KG1 (cell line): ENCODE data around the gene CIZ1.
A peak's percentile ranks its signal among the peaks of the same experiment; 100 is the strongest.

Experiments used
- DNase-seq: peaks from one replicate; lab custom pipeline; 2025; lab: John Stamatoyannopoulos, UW

Gene CIZ1

DNA sequence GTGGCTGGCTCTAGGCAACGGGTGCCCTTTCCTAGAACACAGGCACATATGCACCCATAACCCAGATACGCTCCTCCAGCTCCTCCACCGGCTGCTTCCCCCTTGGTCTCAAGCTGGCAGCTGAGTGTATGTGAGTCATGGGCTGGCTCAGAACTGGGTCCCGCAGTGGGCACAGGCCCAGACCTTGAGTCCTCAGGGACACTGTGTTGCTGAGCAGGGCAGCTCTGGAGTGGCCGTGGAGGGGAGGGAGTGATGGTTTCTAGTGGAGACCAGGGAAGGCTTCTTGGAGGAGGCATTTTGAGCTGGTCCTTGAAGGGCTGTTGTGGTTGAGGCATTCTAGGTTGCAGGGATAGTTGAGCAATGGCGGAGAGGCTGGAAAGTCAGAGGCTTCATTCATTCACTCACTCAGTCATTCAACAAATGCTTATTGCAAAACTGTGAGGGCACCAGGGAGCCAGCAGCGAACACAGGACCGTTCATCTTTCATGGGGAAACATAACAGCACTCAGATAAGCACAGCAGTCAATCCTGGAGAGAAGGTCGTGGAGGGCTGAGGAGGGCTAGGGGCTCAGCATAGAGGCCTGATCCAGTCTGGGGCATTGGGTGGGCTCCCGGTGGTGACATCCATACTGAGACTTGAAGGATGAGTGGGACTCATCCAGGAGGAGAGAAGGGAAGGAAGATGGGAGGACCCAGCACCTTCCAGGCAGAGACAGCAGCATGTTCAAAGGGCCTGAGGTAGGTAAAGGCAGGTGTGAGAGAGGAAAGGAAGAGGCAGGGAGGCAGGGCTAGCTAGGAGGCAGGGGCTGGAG is 29.0 kb downstream of the CIZ1 start:
- DNase-seq, result no peak

DNA sequence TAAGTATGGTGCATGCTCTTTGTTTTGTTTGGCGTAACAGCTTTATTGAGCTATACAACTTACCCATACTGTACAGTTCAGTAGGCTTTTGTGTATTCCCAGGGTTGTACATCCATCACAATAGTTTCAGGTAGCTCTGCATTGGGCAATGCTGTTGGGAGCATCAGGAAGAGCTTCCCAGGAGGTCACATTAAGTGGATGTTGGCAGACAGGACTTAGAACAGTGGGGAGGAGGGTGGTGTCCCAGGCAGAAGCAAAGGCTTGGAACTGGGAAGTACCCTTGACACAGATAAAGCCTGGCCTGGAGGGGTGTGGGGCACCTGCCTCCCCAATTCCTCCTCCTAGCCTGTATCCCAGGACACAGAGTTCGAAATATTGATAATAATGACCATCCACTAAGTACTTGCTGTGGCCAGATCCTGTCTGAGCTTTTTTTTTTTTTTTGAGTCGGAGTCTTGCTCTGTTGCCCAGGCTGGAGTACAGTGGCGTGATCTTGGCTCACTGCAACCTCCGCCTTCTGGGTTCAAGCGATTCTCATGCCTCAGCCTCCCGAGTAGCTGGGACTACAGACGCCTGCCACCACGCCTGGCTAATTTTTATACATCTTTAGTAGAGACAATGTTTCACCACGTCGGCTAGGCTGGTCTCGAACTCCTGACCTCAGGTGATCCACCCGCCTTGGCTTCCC is 30.0 kb downstream of the CIZ1 start:
- no peak for DNase-seq

DNA sequence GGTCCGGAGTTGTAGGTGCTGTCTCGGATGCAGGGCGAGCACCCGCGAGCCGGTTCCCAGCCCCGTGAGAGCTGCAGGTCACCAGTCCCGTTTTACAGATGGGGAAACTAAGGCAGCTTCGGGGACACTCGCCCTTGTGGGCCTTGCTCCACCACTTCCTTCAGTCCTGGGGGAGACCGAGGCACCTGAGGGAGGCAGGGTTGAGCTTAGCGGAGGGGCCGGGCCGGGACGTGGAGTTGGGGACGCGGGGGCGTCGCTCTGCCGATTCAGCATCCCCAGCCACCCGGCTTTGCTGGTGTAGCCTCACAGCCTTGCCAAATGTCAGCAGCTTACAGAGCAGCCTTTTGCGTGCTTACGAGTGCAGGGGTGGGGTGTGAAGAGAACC is 30.8 kb downstream of the CIZ1 start:
- DNase-seq, result no peak

DNA sequence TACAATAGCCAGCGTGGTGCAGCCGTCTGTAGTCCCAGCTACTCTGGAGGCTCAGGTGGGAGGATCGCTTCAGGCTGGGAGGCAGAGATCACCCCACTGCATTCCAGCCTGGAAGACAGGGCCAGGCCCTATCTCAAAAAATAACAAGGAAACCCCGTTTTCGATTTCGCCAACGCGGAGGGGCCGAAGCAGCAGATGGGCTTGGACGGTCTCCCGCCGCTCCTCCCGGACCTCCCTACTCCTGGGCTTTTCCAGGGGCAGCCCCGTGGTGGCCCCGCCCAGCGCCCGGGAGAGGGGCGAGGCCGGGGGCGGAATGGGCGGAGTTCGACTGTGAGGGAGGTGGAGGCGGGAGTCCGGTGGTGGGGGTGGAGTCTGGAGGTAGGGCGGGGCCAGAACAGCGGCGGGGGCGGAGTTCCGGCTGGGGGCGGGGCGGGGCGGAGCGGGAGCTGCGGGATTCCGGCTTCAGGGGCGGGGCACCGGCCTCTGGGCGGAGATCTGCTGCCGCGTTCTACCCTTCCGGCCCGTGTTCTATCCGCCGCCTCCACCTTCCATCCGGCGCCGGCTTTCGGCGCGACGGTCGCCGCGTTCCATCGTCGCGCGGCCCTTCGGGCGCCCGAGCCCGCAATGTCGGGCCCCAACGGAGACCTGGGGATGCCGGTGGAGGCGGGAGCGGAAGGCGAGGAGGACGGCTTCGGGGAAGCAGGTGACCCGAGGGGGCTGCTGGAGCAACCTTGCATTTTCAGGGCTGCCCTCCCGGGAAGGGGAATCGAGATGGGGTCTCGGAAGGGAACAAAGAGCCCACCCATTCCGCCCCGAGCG is 31.4 kb downstream of the CIZ1 start, which contains the start of gene BBLN:
TSS of gene BBLN (plus strand) at position 482 of the 819 bp plus-strand sequence. CDS start at position 625, 143 bp downstream.
- peak; percentile 67 for DNase-seq

DNA sequence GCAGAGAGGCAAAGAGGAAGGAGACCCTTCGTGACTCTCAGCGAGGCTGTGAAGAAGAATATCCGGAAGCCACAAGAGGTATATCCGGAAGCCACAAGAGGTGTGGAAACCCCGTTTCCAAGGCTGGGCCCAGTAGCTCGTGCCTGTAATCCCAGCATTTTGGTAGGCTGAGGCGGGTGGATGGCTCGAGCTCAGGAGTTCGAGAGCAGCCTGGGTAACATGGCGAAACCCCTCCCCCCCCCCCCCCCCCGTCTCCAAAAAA is 31.9 kb downstream of the CIZ1 start:
- DNase-seq, result peak; percentile 59

DNA sequence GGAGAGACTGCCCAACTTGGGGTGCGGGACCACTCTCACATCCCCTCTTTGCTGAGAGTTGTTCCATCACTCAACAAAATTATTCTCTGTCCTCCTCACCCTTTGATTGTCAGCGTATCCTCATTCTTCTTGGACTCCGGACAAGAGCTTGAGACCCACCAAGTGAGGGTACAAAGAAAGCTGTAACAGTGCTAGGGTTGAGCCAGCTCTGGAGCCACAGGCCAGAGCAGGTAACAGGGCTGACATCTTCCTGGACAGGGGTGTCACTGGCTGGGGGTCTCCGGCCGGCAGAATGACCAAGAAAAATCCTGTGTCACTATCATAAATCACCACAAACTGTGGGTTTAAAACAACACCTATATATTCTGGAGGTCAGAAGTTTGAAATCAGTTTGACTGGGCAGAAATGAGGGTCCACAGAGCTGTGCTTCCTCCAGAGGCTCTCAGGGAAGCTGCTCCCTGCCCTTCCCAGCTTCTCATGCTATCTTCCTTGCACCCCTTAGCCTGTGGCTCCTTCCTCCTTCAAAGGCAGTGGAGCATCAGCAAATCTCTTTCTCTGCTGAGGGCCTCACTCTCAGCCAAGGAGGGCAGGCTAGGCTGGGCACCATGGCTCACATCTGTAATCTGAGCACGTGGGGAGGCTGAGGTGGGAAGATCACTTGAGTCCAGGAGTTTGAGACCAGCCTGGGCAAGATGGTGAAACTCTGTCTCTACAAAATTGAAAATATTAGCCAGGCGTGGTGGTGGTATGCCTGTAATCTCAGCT is 35.5 kb downstream of the CIZ1 start:
- DNase-seq, result no peak

DNA sequence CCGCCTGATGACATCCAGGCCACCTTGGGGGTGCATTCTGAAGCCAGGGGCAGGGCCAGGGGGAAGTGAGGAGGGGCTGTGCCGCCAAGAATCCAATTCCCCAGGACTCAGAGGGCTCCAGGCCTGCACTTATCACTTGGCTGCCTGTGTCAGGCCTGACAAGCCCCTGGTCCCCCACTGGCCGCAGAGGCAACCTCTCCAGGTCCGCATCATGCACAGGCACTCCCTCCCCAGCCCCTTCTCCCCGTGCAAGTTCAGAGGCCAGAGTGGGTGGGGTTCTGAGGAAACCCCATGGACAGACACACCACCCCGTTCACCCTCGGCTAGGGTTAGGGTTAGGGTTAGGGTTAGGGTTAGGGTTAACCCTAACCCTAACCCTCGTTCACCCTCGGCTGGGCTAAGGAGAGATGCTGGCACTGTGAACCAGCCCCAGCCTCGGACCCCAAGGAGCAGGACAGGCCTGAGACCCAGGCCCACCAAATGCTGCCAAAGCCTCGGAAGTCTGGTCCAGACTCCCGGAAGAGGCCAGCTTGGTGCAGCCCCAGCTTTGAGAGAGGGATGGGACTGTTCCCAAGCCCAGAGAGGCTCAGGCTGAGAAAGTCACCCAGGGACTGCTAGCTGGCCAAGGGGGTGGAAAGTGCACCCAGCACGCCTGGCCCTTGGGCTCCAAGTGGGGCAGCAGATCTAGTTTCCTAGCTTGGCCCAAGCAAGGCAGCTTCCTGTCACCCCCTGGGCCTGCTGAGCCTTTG is 37.3 kb downstream of the CIZ1 start:
- no peak for DNase-seq

DNA sequence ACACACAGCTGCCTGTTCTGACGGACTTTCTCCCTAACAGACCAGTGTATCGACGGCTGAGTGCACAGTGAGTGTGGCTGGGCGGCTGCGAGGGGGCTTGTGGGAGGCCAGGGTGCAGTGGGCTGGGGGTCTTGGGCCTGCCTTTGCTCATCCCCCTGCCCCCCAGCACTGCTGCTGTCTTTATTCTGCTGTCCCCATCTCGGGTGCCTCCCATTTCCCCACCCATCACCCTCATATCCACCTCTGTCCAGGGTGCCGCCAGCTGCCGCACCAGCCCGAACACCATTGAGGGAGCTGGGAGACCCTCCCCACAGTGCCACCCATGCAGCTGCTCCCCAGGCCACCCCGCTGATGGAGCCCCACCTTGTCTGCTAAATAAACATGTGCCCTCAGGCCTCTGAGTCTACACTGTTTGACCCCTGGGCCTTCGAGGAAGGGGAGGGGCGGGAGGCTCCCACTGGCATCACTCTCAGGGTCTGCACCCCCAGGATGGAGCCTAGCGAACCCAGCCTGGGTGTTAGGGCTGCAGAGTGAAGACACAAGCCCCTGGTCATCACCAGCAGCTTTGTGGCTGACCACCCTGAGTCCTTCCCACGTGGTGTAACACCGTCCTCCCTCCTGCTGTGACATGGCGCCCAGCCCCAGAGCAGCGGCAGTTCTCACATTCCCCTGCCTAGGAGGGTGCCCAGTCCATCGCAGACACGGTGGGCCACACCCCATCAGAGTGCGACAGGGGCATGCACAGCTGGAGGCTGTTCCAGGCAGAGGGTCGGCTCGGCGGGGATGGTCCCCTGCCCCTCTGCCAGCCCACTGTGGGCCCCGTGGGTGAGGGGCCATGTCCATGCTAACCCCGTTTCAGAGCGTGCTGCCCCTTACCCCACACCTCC is 38.1 kb downstream of the CIZ1 start:
- DNase-seq, result no peak

DNA sequence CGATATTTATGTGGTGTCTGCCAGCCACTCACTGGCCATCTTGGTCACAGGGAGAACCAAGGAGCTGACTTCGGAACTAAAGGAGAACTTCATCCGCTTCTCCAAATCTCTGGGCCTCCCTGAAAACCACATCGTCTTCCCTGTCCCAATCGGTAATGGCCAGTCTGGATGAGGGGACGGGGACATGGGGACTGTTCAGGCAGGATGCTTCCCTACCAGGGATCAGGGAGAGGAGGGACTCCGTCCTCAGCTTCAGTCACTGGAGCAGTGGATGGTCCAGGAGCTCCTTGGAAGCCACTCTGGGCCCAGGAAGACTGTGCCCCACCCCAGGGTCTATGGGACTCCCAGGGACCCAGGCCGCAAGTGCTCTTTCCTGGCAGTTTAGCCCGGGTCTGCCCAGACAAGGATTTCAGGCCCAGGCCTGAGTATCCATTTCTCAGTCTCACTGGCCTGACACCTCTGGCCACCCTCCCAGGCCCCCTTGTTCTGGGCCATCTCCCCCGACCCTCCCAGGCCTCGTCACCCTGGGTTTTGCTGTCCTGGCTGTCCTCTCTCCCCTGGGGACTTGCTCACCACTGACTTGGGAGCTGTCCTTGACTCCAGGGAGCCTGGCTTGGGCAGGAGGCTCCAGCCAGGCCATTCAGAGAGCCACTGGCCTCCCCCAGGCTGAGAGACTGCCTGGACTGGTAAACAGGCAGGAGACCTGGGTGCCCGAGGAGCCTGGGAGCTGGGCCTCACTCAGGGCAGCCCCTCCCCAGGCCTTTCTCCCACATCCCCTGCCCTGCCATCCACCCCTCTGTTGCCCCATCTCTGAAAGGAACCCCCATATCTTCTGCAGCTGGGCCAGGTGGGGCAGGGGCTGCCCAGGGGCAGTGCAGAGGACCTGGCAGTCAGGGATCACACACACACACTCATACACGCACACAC is 39.0 kb downstream of the CIZ1 start:
- DNase-seq, result no peak

DNA sequence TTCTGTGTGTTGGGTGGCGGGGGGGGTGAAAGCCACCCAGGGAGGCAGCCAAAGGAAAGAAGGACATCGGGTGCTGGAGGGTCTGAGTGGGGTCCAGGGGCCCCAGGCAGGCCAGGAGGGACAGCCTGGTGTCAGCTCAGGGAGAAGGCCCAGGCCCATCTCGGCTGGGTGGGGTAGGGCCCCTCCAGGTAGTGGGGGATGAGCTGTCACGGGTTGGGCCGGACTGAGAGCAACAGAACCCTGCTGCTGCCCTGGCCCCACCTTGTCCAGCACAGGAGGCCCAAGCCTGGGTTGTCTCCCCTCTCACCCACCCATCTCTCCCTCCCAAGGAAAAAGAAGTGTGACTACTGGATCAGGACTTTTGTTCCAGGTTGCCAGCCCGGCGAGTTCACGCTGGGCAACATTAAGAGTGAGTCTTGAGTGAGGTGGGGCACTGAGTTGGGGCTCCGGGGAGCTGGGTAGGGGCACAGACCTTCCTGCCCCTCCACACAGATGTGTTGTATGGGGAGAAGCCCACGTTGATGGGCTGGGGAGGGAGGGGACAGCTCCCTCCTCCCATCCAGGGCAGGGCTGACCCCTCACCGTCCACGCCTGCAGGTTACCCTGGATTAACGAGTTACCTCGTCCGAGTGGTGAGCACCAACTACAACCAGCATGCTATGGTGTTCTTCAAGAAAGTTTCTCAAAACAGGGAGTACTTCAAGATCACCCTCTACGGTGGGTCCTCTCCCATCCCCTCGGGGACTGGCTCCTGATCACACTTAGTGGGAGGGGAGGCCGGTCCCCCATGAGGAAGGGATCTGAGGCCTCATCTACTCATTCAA is 39.9 kb downstream of the CIZ1 start:
- no peak for DNase-seq

DNA sequence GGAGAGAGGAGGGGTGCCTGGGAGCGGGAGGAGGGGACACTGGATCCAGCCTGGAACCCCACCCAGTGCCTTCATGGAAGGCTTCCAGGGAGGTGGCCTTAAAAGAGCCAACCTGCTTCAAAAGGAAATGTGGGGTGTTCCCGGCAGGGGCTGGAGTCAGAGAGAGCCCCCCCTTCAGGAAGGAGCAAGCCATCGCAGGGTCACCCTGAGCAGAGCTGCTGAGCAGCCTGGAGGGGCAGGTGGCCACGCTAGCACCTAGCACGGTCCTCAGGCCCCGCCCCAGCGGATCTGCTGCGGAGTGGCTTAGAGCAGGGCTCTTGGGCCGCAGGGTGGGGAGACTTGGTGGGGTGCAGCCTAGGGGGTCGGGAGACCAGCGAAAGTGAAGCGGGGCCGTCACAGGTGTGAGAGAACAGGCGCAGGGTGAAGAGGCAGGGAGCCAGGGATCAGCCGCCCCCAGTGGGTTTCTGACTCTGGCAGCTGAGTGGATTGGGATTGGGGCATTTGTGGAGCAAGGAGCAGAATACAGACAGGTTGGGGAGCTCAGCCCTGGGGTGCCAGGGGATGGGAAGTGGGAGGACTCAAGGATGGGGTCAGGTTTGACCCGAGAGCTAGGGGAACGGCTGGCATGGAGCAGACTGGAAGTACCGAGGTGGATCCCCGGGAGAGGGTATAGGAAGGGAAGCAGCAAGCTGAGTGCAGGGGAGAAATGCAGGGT is 40.6 kb downstream of the CIZ1 start:
- DNase-seq, result no peak

DNA sequence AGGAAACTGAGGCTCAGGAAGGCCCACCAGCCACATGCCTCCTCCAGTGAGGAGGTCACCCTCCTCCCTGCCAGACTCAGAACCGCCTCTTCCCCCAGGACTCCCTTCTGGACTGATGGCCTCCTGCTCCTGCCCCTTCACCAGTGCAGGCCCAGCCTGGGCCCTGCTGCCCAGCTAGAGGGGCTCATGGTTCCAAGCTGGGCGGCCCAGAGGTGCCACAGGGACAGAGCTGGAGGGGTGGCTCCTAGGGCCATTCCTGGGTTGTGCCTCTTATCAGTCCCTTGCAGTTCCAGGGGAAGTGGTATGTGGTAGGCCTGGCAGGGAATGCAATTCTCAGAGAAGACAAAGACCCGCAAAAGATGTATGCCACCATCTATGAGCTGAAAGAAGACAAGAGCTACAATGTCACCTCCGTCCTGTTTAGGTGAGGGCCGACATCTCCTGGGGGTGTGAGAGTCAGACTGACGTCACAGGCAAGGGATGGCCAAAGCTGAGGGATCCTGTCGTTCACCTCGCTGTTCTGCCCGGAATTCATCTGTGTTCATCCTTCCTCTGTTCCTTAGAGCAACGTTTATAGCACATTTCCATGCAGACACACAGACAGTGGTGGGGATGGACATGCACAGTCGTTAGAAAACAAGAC is 41.3 kb downstream of the CIZ1 start:
- DNase-seq, result no peak

DNA sequence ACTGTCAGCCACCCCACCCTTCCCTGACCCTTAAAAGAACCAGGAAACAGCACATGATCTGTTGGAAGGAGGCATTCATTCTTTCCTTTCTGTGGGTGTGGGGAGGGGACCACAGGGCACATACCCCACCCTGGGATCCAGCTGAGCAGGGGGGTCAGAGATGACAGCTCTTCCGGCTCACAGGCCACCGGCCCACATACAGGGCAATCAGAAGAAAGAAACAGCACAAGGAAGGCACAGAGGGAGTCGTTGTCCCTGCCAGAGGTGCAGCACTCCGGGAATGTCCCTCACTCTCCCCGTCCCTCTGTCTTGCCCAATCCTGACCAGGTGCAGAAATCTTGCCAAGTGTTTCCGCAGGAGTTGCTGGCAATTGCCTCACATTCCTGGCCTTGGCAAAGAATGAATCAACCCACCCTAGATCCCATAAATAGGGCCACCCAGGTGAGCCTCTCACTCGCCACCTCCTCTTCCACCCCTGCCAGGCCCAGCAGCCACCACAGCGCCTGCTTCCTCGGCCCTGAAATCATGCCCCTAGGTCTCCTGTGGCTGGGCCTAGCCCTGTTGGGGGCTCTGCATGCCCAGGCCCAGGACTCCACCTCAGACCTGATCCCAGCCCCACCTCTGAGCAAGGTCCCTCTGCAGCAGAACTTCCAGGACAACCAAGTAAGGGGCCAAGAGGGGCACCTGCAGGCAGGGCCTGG is 42.2 kb downstream of the CIZ1 start, which contains the start of gene LCN2:
TSS of gene LCN2 (plus strand) at position 453 of the 701 bp plus-strand sequence. CDS start at position 526, 73 bp downstream.
- DNase-seq, result no peak

DNA sequence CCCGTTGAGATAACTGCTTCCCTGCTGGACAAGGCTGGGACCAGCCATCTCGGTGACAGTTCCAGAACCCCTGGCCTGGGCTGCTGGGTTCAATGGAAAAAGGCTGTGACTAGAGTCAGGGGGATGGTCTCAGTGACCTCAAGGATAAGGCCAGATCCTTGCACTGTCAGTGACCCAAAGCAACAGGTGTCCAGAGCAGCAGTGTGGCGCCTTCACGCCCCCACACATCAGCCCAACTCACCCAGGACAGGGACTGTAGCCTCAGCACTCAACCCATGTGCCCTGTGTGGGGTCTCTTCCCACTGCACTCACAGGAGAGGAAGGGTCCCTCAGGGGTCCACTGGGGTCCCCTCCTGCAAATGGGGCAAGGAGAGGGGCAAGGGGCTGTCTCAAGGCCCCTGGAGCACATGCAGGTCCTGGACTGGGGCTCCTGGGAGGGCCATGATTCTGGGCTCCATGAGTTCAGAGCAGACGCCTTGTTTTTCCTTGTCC is 42.8 kb downstream of the CIZ1 start:
- DNase-seq, result no peak

DNA sequence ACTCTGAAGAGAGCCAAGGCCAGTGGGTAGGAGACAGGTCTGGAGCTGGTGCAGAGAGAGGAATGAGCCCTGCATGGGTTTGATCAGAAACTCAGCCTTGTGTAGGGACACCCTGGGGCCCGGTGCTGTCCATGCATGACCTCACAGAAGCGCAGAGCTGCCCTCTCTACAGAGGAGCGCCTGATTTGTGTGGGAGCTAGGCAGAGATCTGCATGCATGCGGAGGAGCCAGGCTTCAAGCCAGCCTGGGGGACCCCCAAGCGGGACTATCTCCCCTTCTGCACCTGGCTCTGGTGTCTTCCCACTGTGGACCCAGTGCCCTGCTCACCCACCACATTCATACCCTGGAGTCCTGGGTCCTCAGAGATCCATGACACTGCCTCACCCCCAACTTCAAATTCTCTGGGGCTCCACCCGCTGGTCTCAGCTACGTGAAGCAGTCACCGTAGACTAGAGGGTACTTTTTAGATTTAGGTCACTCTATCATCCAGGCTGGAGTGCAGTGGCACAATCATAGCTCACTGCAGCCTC is 44.7 kb downstream of the CIZ1 start:
- DNase-seq, result no peak

DNA sequence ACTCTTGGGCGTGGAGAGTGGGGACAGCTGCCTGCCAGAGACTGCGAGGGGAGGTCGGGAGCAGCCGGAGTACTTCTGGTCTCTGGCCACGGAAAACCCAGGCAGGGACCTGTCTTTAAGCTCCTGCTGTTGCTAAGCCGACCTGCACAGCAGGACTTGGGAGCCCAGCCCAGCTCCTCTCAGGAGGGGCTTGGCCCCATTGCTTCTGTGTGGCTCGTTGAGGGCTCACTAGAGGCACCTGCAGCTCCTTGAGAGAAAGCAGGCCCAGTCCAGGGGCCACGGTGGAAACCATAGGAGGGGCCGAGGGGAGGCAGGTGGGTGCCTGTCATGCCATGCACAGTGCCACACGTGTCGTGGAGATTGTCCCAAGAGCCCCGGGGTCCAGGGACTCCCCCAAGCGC is 45.4 kb downstream of the CIZ1 start:
- DNase-seq, result no peak
